H9 (cell line): Measurements from ENCODE around the gene WDR7. TPM values are rescaled to one million over a fixed set of nuclear protein-coding genes. Genes with fewer than 3 reads are reported as not detected.

ENCODE experiments used
- DNase-seq: peaks from one replicate; pipeline ENCODE4 v3.0.0-alpha.2; 2017
- H2AFZ ChIP-seq: one replicate; pipeline ENCODE4 v1.6.1; 2013; ENCODE audit warnings: mild to moderate bottlenecking, low read length, control low read depth, moderate library complexity
- H2AK5ac ChIP-seq: 2 replicates; pipeline ENCODE4 v1.6.1; 2013; ENCODE audit warnings: low read length, control low read depth, mixed read lengths; ENCODE audit not compliant: insufficient read length
- H2BK120ac ChIP-seq: one replicate; pipeline ENCODE4 v1.6.1; 2013; ENCODE audit warnings: low read depth, mild to moderate bottlenecking, low read length, control low read depth, inconsistent platforms; ENCODE audit not compliant: poor library complexity, severe bottlenecking
- H2BK12ac ChIP-seq: 2 replicates; pipeline ENCODE4 v1.6.1; 2013; ENCODE audit warnings: low read length, control low read depth, mixed read lengths, low read depth; ENCODE audit not compliant: insufficient read length
- H2BK15ac ChIP-seq: 2 replicates; pipeline ENCODE4 v1.6.1; 2013; ENCODE audit warnings: low read depth, low read length, control low read depth
- H2BK20ac ChIP-seq: one replicate; pipeline ENCODE4 v1.6.1; 2013; ENCODE audit warnings: low read depth, mild to moderate bottlenecking, low read length, control low read depth, inconsistent platforms; ENCODE audit not compliant: poor library complexity, severe bottlenecking
- H2BK5ac ChIP-seq: 2 replicates; pipeline ENCODE4 v1.6.1; 2013; ENCODE audit warnings: low read length, control low read depth, mixed read lengths; ENCODE audit not compliant: insufficient read length
- H3K14ac ChIP-seq: 2 replicates; pipeline ENCODE4 v1.6.1; 2013; ENCODE audit warnings: low read length, control low read depth; ENCODE audit not compliant: insufficient read depth
- H3K18ac ChIP-seq: 2 replicates; pipeline ENCODE4 v1.6.1; 2013; ENCODE audit warnings: low read depth, mild to moderate bottlenecking, mixed read lengths, low read length, control low read depth; ENCODE audit not compliant: insufficient read length
- H3K23ac ChIP-seq: 2 replicates; pipeline ENCODE4 v1.6.1; 2013; ENCODE audit warnings: low read length, control low read depth, mixed read lengths, low read depth; ENCODE audit not compliant: insufficient read length
- H3K23me2 ChIP-seq: 2 replicates; pipeline ENCODE4 v1.6.1; 2013; ENCODE audit warnings: low read depth, mild to moderate bottlenecking, mixed read lengths, low read length, control low read depth; ENCODE audit not compliant: insufficient read length, poor library complexity, severe bottlenecking
- H3K27ac ChIP-seq: 2 replicates; pipeline ENCODE4 v1.5.1; 2013; ENCODE audit warnings: low read length, control low read depth, mixed read lengths, low read depth; ENCODE audit not compliant: insufficient read length
- H3K27me3 ChIP-seq: 2 replicates; pipeline ENCODE4 v1.6.1; 2013; ENCODE audit warnings: low read length, control low read depth, inconsistent platforms; ENCODE audit not compliant: insufficient read depth
- H3K4ac ChIP-seq: 2 replicates; pipeline ENCODE4 v1.6.1; 2013; ENCODE audit warnings: low read depth, mild to moderate bottlenecking, control low read depth, inconsistent platforms, low read length, moderate library complexity
- H3K4me1 ChIP-seq: 2 replicates; pipeline ENCODE4 v1.6.1; 2013; ENCODE audit warnings: low read length, control low read depth, inconsistent platforms; ENCODE audit not compliant: insufficient read depth
- H3K4me2 ChIP-seq: 2 replicates; pipeline ENCODE4 v1.6.1; 2013; ENCODE audit warnings: low read length, control low read depth, mixed read lengths; ENCODE audit not compliant: insufficient read length, insufficient read depth
- H3K56ac ChIP-seq: 2 replicates; pipeline ENCODE4 v1.6.1; 2013; ENCODE audit warnings: low read depth, mild to moderate bottlenecking, mixed read lengths, low read length, control low read depth; ENCODE audit not compliant: insufficient read length
- H3K79me1 ChIP-seq: 2 replicates; pipeline ENCODE4 v1.6.1; 2013; ENCODE audit warnings: low read depth, mild to moderate bottlenecking, moderate library complexity, low read length, control low read depth, inconsistent platforms; ENCODE audit not compliant: insufficient read depth, poor library complexity, severe bottlenecking
- H3K79me2 ChIP-seq: 2 replicates; pipeline ENCODE4 v1.6.1; 2013; ENCODE audit warnings: low read length, control low read depth, inconsistent platforms; ENCODE audit not compliant: insufficient read depth
- H3K9ac ChIP-seq: 2 replicates; pipeline ENCODE4 v1.6.1; 2013; ENCODE audit warnings: low read length, control low read depth, mixed read lengths; ENCODE audit not compliant: insufficient read length; ENCODE audit errors: extremely low read depth
- H3K9me3 ChIP-seq: one replicate; pipeline ENCODE4 v1.6.1; 2013; ENCODE audit warnings: low read depth, low read length, inconsistent platforms; ENCODE audit not compliant: control insufficient read depth
- H3T11ph ChIP-seq: one replicate; pipeline ENCODE4 v1.6.1; 2013; ENCODE audit warnings: mild to moderate bottlenecking, low read length, control low read depth, inconsistent platforms
- H4K20me1 ChIP-seq: one replicate; pipeline ENCODE4 v1.6.1; 2013; ENCODE audit not compliant: control insufficient read depth, insufficient read length, insufficient read depth
- H4K5ac ChIP-seq: 2 replicates; pipeline ENCODE4 v1.6.1; 2013; ENCODE audit warnings: low read depth, mild to moderate bottlenecking, mixed read lengths, low read length, control low read depth; ENCODE audit not compliant: insufficient read length
- H4K8ac ChIP-seq: replicated peaks from 2 replicates; pipeline ENCODE4 v1.6.1; 2013; ENCODE audit warnings: low read length, control low read depth, mixed read lengths, low read depth; ENCODE audit not compliant: insufficient read length
- H4K91ac ChIP-seq: 2 replicates; pipeline ENCODE4 v1.6.1; 2013; ENCODE audit warnings: low read depth, mild to moderate bottlenecking, moderate library complexity, mixed read lengths, low read length, control low read depth; ENCODE audit not compliant: insufficient read length
- H3K27ac Mint-ChIP-seq, 3 experiments: 2 replicates in 2 of 3; 3 replicates in 1 of 3; pipeline ENCODE4 v1.8.0; 2020 to 2021; ENCODE audit warnings: mixed read lengths in 3 of 3, mild to moderate bottlenecking in 1 of 3, moderate library complexity in 1 of 3
- H3K27me3 Mint-ChIP-seq: 2 replicates; pipeline ENCODE4 v1.8.0; 2021; ENCODE audit warnings: low read depth, mild to moderate bottlenecking, moderate library complexity, mixed read lengths
- H3K36me3 Mint-ChIP-seq, 3 experiments: 2 replicates in 2 of 3; 3 replicates in 1 of 3; pipeline ENCODE4 v1.8.0; 2020 to 2021; ENCODE audit warnings: low read depth in 3 of 3, mixed read lengths in 3 of 3; ENCODE audit not compliant: insufficient read depth in 1 of 3
- H3K4me1 Mint-ChIP-seq, 2 experiments: 2 replicates each; pipeline ENCODE4 v1.8.0; 2020; ENCODE audit warnings: mixed read lengths in 2 of 2
- H3K4me3 Mint-ChIP-seq, 2 experiments: 2 replicates in 1 of 2; 3 replicates in 1 of 2; pipeline ENCODE4 v1.8.0; 2020 to 2021; ENCODE audit warnings: mild to moderate bottlenecking in 2 of 2, mixed read lengths in 2 of 2, moderate library complexity in 1 of 2
- H3K9me3 Mint-ChIP-seq, 2 experiments: 2 replicates in 1 of 2; 3 replicates in 1 of 2; pipeline ENCODE4 v1.8.0; 2020; ENCODE audit warnings: mild to moderate bottlenecking in 2 of 2, mixed read lengths in 2 of 2, moderate library complexity in 1 of 2
- WGBS: extraction: QIAGEN DNeasy Blood & Tissue Kit; methylation state at CpG from one replicate; pipeline ENCODE4 v1.1.7; 2013; ENCODE audit warnings: missing lambda C conversion rate, low lambda C conversion rate, mixed read lengths; ENCODE audit not compliant: insufficient read length; ENCODE audit errors: extremely low coverage; 5-methylcytosine and 5-hydroxymethylcytosine counted together
- total RNA-seq: library from RNA; stranded (reverse); gene quantifications from 2 replicates; pipeline ENCODE4 v1.2.1, GENCODE V29; 2021
- TF ChIP-seq, protein P1 (sequence below): fragments of 200-600 bp; sonication (generic); conservative IDR thresholded peaks from 3 replicates; pipeline ENCODE4 v1.8.0; 2021; ENCODE audit warnings: antibody characterized with exemption, mild to moderate bottlenecking

WDR7 gene
- total RNA-seq, 1 experiment from 2014 or later = 14.8 TPM

- Histone ChIP-seq H3K23ac (no peak overlapping the region), H3K14ac (no peak overlapping the region), H3K27me3 (no peaks in the 10 kb centered on the region), H4K20me1 (no peaks in the 10 kb centered on the region), H3T11ph (no peak overlapping the region), H2AK5ac (no peak overlapping the region), H2BK12ac (no peak overlapping the region), H2AFZ (no peak overlapping the region), H3K4me1 (no peaks in the 10 kb centered on the region), H3K79me2 (no peaks in the 10 kb centered on the region), H3K23me2 (no peaks in the 10 kb centered on the region), H2BK15ac (no peak overlapping the region), H4K5ac (no peak overlapping the region), H3K27ac (no peak overlapping the region), H3K18ac (no peak overlapping the region), H2BK5ac (no peak overlapping the region), H3K9me3 (no peaks in the 10 kb centered on the region), H4K8ac (no peak overlapping the region), H3K79me1 (no peaks in the 10 kb centered on the region), H3K9ac (no peak overlapping the region), H4K91ac (no peak overlapping the region), H2BK20ac (no peak overlapping the region), H2BK120ac (no peak overlapping the region), H3K4ac (no peak overlapping the region), H3K56ac (no peak overlapping the region), H3K4me2 (no peak overlapping the region)
- Mint-ChIP-seq H3K9me3 (no peaks in the 10 kb centered on the region), H3K4me3 (no peak overlapping the region), H3K27me3 (no peaks in the 10 kb centered on the region), H3K36me3 (no peaks in the 10 kb centered on the region), H3K4me1 (peaks cover 6 to 10% of the 10 kb centered on the region in 2 experiments), H3K27ac (peak overlapping the region in 1 of 3 experiments; percentile 22; a peak in 3 of 7 replicates)
- DNase-seq = no peak
- TF ChIP-seq, protein P1, sequence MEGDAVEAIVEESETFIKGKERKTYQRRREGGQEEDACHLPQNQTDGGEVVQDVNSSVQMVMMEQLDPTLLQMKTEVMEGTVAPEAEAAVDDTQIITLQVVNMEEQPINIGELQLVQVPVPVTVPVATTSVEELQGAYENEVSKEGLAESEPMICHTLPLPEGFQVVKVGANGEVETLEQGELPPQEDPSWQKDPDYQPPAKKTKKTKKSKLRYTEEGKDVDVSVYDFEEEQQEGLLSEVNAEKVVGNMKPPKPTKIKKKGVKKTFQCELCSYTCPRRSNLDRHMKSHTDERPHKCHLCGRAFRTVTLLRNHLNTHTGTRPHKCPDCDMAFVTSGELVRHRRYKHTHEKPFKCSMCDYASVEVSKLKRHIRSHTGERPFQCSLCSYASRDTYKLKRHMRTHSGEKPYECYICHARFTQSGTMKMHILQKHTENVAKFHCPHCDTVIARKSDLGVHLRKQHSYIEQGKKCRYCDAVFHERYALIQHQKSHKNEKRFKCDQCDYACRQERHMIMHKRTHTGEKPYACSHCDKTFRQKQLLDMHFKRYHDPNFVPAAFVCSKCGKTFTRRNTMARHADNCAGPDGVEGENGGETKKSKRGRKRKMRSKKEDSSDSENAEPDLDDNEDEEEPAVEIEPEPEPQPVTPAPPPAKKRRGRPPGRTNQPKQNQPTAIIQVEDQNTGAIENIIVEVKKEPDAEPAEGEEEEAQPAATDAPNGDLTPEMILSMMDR = no peak
- no CpG with 5 or more reads among the region's 5 CpGs for WGBS
These were observed 64.0 kb downstream of the WDR7 start for GRCh38 chr18:56715121-56715520.
